Erythroblast (primary cell): Measurements from ENCODE around the gene CCR8.

ENCODE experiments used
- GATA1 ChIP-seq: IDR thresholded peaks from 2 replicates; pipeline ENCODE4 v1.6.1; 2011; ENCODE audit warnings: low read depth, mild to moderate bottlenecking, control low read depth, low read length, moderate library complexity
- POLR2A ChIP-seq: IDR thresholded peaks from 2 replicates; pipeline ENCODE4 v1.6.1; 2011; ENCODE audit warnings: mild to moderate bottlenecking, low read length

DNA sequence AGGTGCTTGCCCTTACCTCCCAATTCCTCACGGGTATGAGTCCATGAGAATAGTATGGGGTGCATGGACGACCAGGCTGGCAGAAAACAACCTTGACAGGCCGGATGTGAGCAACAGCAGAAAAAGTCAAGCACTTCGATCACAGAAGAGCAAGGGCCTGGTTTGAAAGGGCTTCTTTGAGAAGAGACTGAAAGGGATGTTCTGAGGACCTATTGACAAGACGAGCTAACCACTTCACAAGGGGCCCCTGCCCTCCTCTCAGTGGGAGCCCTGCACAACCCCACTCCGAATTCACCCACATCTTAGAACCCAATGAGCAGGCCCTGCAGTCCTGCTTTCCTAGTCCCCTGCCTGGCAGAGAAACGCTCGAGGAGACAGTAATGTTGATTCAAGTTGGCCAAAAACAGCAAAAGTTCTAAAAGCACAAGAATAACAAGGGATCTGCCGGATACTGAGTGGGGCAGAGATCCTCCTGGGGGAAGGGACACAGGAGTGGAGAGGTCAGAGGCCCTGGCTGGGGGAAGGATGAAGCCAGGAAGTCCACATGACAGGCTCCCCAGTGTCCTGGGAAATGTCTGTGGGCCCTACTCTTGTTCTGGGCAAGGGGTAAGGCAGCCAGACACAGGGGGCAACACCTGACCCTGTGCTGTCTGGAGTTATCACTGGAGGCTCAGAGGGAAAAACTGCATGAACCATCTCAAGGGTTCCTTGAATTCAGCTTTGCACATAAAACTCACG lies 34.9 kb upstream of the CCR8 start:
- TF ChIP-seq POLR2A (no peak), GATA1 (no peak)
